Transverse colon (tissue), 3 donors: ENCODE data around the gene UIMC1.

ENCODE experiments used
- POLR2A ChIP-seq: fragments of 450-650 bp; IDR thresholded peaks from one replicate; pipeline ENCODE4 v1.6.1; 2016; ENCODE audit warnings: antibody characterized with exemption, mild to moderate bottlenecking, moderate library complexity
- TF ChIP-seq, protein P1 (sequence below), 5 experiments: fragments of 200-600 bp in 3 of 5; fragments of 450-650 bp in 2 of 5; sonication (generic) in 3 of 5; IDR thresholded peaks; 1 replicate in 2 of 5; 2 replicates in 3 of 5; pipeline ENCODE4 v1.5.1; 2016 to 2017; ENCODE audit warnings: antibody characterized with exemption in 5 of 5, inconsistent platforms in 3 of 5, mild to moderate bottlenecking in 2 of 5, moderate library complexity in 1 of 5

DNA sequence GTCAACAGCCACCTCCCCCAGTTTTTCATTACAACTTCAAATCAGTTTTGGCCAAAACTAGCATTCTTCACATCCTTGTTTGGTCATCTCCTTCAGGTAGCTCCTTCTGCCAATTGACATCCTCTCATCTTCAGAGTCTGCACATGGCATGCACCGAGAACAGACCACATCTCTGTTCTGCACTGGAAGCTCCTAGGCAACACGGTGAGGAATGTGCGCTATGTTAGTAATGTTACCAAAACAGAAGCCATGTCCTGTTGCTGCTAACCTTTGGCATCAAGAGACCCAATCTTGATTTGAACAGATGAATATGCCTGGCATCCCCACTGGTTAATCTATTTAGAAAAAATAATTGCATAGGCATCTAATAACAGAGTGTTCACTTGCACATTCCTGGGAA lies 102.3 kb downstream of the UIMC1 start:
- TF ChIP-seq, protein P1, sequence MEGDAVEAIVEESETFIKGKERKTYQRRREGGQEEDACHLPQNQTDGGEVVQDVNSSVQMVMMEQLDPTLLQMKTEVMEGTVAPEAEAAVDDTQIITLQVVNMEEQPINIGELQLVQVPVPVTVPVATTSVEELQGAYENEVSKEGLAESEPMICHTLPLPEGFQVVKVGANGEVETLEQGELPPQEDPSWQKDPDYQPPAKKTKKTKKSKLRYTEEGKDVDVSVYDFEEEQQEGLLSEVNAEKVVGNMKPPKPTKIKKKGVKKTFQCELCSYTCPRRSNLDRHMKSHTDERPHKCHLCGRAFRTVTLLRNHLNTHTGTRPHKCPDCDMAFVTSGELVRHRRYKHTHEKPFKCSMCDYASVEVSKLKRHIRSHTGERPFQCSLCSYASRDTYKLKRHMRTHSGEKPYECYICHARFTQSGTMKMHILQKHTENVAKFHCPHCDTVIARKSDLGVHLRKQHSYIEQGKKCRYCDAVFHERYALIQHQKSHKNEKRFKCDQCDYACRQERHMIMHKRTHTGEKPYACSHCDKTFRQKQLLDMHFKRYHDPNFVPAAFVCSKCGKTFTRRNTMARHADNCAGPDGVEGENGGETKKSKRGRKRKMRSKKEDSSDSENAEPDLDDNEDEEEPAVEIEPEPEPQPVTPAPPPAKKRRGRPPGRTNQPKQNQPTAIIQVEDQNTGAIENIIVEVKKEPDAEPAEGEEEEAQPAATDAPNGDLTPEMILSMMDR (IDR thresholded peaks at IDR 0.05), result no peak
- TF ChIP-seq POLR2A, result no peak
